WTC11 (cell line): ENCODE results near the gene LIFR. TPM values are rescaled to one million over a fixed set of nuclear protein-coding genes. Genes with fewer than 3 reads are reported as not detected.

Experiments
- ATAC-seq: fragments of 200-7000 bp; cut with Tn5 transposase; 2 replicates; pipeline ENCODE4 v1.10.0; 2021; ENCODE audit warnings: mild to moderate bottlenecking, moderate library complexity
- CTCF ChIA-PET: fragments of 300-600 bp; sonication (Branson Sonifier 250); formaldehyde crosslinking; loops from one replicate; lab custom pipeline; 2021; ENCODE audit warnings: antibody characterized with exemption; lab: Charles Lee
- POLR2A ChIA-PET: fragments of 350-600 bp; sonication (Branson Sonifier 250); formaldehyde crosslinking; loops from one replicate; lab custom pipeline; 2021; ENCODE audit warnings: antibody characterized with exemption; lab: Charles Lee
- DNase-seq: peaks from one replicate; pipeline ENCODE4 v3.0.0; 2021; ENCODE audit warnings: low spot score
- H3K27ac Mint-ChIP-seq: 2 replicates; pipeline ENCODE4 v1.8.0; 2021; ENCODE audit warnings: mixed read lengths
- H3K27me3 Mint-ChIP-seq: 2 replicates; pipeline ENCODE4 v1.8.0; 2021; ENCODE audit warnings: low read depth, mild to moderate bottlenecking, moderate library complexity, mixed read lengths
- H3K36me3 Mint-ChIP-seq: 2 replicates; pipeline ENCODE4 v1.8.0; 2021; ENCODE audit warnings: mixed read lengths
- H3K4me1 Mint-ChIP-seq: 2 replicates; pipeline ENCODE4 v1.8.0; 2022; ENCODE audit warnings: mixed read lengths
- H3K4me3 Mint-ChIP-seq: 2 replicates; pipeline ENCODE4 v1.8.0; 2021; ENCODE audit warnings: mild to moderate bottlenecking, moderate library complexity, mixed read lengths
- H3K9me3 Mint-ChIP-seq: 2 replicates; pipeline ENCODE4 v1.8.0; 2021; ENCODE audit warnings: mixed read lengths
- ELF4 ChIP-seq: sonication (generic); formaldehyde crosslinking; IDR thresholded peaks from 2 replicates; pipeline ENCODE4 v1.8.1; 2022; ENCODE audit warnings: low read depth, mild to moderate bottlenecking, moderate library complexity, missing genetic modification reagents
- MYBL2 ChIP-seq: sonication (generic); formaldehyde crosslinking; IDR thresholded peaks from 2 replicates; pipeline ENCODE4 v1.8.1; 2023; ENCODE audit warnings: mild to moderate bottlenecking, moderate library complexity, missing genetic modification reagents
- NFATC4 ChIP-seq: fragments of 250-450 bp; sonication (Bioruptor Pico); IDR thresholded peaks from 2 replicates; pipeline ENCODE4 v1.9.0; 2021; ENCODE audit warnings: mild to moderate bottlenecking
- TEAD4 ChIP-seq: sonication (generic); formaldehyde crosslinking; IDR thresholded peaks from 2 replicates; pipeline ENCODE4 v1.8.0; 2022; ENCODE audit warnings: mild to moderate bottlenecking, missing genetic modification reagents
- ZNF138 ChIP-seq: sonication (generic); formaldehyde crosslinking; conservative IDR thresholded peaks from 2 replicates; pipeline ENCODE4 v1.8.1; 2022; ENCODE audit warnings: mild to moderate bottlenecking, moderate library complexity, missing genetic modification reagents
- ZNF219 ChIP-seq: sonication (generic); formaldehyde crosslinking; IDR thresholded peaks from 2 replicates; pipeline ENCODE4 v1.8.0; 2023; ENCODE audit warnings: missing genetic modification reagents, mild to moderate bottlenecking, borderline replicate concordance
- ZNF416 ChIP-seq: fragments of 250-450 bp; sonication (Bioruptor Pico); IDR thresholded peaks from 2 replicates; pipeline ENCODE4 v1.9.0; 2021; ENCODE audit warnings: mild to moderate bottlenecking, inconsistent platforms
- total RNA-seq: library from RNA; stranded (reverse); gene quantifications from 3 replicates; pipeline ENCODE4 v1.2.3, GENCODE V29; 2021
- TF ChIP-seq, protein P1 (sequence below): sonication (generic); formaldehyde crosslinking; IDR thresholded peaks from 2 replicates; pipeline ENCODE4 v1.8.1; 2022; ENCODE audit warnings: mild to moderate bottlenecking, moderate library complexity, missing genetic modification reagents
- TF ChIP-seq, protein P2 (sequence below): sonication (generic); formaldehyde crosslinking; IDR thresholded peaks from 2 replicates; pipeline ENCODE4 v1.8.0; 2022; ENCODE audit warnings: mild to moderate bottlenecking, missing genetic modification reagents
- TF ChIP-seq, protein P3 (sequence below): sonication (generic); formaldehyde crosslinking; conservative IDR thresholded peaks from 2 replicates; pipeline ENCODE4 v1.8.1; 2022; ENCODE audit warnings: mild to moderate bottlenecking, missing genetic modification reagents
- TF ChIP-seq, protein P4 (sequence below): fragments of 200-600 bp; IDR thresholded peaks from 2 replicates; pipeline ENCODE4 v1.8.0; 2022; ENCODE audit warnings: antibody characterized with exemption
- TF ChIP-seq, protein P5 (sequence below): sonication (generic); formaldehyde crosslinking; IDR thresholded peaks from 2 replicates; pipeline ENCODE4 v1.8.1; 2022; ENCODE audit warnings: missing genetic modification reagents, borderline replicate concordance
- TF ChIP-seq, protein P6 (sequence below): fragments of 250-450 bp; sonication (Bioruptor Pico); IDR thresholded peaks from 2 replicates; pipeline ENCODE4 v1.8.0; 2021; ENCODE audit warnings: mild to moderate bottlenecking
- TF ChIP-seq, protein P7 (sequence below): sonication (generic); formaldehyde crosslinking; IDR thresholded peaks from 2 replicates; pipeline ENCODE4 v1.8.0; 2022; ENCODE audit warnings: mild to moderate bottlenecking, missing genetic modification reagents
- TF ChIP-seq, protein P8 (sequence below): sonication (generic); formaldehyde crosslinking; IDR thresholded peaks from 2 replicates; pipeline ENCODE4 v1.8.1; 2023; ENCODE audit warnings: mild to moderate bottlenecking, missing genetic modification reagents
- TF ChIP-seq, protein P9 (sequence below): sonication (generic); formaldehyde crosslinking; IDR thresholded peaks from 2 replicates; pipeline ENCODE4 v1.8.1; 2022; ENCODE audit warnings: low read depth, mild to moderate bottlenecking, moderate library complexity, missing genetic modification reagents, borderline replicate concordance

LIFR gene
- total RNA-seq, 1 experiment from 2014 or later: 14.4 TPM

DNA sequence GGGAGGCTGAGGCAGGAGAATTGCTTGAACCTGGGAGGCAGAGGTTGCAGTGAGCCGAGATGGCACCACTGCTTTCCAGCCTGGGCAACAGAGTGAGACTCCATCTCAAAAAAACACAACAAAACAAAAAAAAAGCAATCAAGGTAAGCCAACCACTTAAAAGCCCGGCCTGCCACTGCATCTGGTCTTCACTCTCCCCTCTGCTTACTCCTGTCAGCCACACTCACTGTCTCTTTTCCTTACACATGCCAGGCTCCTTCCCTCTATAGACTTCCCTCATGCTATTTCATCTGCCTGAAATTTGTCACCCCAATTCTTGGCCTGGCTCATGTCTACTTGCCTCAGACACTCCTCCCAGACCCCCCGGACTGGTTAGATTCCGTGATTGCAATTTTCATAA, 17.6 kb upstream of the LIFR start:
- ChIA-PET POLR2A (no interaction called here), CTCF (no interaction called here)
- no peaks in the 10 kb centered on the region for H3K36me3 Mint-ChIP-seq
- H3K4me1 Mint-ChIP-seq: peaks cover 10% of the 10 kb centered on the region
- DNase-seq: no peak
- no peak overlapping the region for H3K27ac Mint-ChIP-seq
- no peak for ATAC-seq
- no peaks in the 10 kb centered on the region; the same call in 1 of the 2 replicates for H3K27me3 Mint-ChIP-seq
- TF ChIP-seq NFATC4 (CRISPR knock-in tag) (no peak), MYBL2 (CRISPR knock-in tag) (no peak), ZNF138 (CRISPR knock-in tag) (no peak), TEAD4 (CRISPR knock-in tag) (no peak), ELF4 (CRISPR knock-in tag) (no peak), ZNF416 (CRISPR knock-in tag) (no peak), ZNF219 (CRISPR knock-in tag) (no peak)
- TF ChIP-seq, protein P1, sequence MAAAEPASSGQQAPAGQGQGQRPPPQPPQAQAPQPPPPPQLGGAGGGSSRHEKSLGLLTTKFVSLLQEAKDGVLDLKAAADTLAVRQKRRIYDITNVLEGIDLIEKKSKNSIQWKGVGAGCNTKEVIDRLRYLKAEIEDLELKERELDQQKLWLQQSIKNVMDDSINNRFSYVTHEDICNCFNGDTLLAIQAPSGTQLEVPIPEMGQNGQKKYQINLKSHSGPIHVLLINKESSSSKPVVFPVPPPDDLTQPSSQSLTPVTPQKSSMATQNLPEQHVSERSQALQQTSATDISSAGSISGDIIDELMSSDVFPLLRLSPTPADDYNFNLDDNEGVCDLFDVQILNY: no peak
- TF ChIP-seq, protein P2, sequence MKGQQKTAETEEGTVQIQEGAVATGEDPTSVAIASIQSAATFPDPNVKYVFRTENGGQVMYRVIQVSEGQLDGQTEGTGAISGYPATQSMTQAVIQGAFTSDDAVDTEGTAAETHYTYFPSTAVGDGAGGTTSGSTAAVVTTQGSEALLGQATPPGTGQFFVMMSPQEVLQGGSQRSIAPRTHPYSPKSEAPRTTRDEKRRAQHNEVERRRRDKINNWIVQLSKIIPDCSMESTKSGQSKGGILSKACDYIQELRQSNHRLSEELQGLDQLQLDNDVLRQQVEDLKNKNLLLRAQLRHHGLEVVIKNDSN (CRISPR knock-in tag): no peak
- TF ChIP-seq, protein P3, sequence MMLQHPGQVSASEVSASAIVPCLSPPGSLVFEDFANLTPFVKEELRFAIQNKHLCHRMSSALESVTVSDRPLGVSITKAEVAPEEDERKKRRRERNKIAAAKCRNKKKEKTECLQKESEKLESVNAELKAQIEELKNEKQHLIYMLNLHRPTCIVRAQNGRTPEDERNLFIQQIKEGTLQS (CRISPR knock-in tag): no peak
- TF ChIP-seq, protein P4, sequence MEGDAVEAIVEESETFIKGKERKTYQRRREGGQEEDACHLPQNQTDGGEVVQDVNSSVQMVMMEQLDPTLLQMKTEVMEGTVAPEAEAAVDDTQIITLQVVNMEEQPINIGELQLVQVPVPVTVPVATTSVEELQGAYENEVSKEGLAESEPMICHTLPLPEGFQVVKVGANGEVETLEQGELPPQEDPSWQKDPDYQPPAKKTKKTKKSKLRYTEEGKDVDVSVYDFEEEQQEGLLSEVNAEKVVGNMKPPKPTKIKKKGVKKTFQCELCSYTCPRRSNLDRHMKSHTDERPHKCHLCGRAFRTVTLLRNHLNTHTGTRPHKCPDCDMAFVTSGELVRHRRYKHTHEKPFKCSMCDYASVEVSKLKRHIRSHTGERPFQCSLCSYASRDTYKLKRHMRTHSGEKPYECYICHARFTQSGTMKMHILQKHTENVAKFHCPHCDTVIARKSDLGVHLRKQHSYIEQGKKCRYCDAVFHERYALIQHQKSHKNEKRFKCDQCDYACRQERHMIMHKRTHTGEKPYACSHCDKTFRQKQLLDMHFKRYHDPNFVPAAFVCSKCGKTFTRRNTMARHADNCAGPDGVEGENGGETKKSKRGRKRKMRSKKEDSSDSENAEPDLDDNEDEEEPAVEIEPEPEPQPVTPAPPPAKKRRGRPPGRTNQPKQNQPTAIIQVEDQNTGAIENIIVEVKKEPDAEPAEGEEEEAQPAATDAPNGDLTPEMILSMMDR: no peak
- TF ChIP-seq, protein P5, sequence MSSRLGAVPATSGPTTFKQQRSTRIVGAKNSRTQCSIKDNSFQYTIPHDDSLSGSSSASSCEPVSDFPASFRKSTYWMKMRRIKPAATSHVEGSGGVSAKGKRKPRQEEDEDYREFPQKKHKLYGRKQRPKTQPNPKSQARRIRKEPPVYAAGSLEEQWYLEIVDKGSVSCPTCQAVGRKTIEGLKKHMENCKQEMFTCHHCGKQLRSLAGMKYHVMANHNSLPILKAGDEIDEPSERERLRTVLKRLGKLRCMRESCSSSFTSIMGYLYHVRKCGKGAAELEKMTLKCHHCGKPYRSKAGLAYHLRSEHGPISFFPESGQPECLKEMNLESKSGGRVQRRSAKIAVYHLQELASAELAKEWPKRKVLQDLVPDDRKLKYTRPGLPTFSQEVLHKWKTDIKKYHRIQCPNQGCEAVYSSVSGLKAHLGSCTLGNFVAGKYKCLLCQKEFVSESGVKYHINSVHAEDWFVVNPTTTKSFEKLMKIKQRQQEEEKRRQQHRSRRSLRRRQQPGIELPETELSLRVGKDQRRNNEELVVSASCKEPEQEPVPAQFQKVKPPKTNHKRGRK: no peak
- TF ChIP-seq, protein P6, sequence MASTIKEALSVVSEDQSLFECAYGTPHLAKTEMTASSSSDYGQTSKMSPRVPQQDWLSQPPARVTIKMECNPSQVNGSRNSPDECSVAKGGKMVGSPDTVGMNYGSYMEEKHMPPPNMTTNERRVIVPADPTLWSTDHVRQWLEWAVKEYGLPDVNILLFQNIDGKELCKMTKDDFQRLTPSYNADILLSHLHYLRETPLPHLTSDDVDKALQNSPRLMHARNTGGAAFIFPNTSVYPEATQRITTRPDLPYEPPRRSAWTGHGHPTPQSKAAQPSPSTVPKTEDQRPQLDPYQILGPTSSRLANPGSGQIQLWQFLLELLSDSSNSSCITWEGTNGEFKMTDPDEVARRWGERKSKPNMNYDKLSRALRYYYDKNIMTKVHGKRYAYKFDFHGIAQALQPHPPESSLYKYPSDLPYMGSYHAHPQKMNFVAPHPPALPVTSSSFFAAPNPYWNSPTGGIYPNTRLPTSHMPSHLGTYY (CRISPR knock-in tag): no peak
- TF ChIP-seq, protein P7, sequence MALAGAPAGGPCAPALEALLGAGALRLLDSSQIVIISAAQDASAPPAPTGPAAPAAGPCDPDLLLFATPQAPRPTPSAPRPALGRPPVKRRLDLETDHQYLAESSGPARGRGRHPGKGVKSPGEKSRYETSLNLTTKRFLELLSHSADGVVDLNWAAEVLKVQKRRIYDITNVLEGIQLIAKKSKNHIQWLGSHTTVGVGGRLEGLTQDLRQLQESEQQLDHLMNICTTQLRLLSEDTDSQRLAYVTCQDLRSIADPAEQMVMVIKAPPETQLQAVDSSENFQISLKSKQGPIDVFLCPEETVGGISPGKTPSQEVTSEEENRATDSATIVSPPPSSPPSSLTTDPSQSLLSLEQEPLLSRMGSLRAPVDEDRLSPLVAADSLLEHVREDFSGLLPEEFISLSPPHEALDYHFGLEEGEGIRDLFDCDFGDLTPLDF (CRISPR knock-in tag): no peak
- TF ChIP-seq, protein P8, sequence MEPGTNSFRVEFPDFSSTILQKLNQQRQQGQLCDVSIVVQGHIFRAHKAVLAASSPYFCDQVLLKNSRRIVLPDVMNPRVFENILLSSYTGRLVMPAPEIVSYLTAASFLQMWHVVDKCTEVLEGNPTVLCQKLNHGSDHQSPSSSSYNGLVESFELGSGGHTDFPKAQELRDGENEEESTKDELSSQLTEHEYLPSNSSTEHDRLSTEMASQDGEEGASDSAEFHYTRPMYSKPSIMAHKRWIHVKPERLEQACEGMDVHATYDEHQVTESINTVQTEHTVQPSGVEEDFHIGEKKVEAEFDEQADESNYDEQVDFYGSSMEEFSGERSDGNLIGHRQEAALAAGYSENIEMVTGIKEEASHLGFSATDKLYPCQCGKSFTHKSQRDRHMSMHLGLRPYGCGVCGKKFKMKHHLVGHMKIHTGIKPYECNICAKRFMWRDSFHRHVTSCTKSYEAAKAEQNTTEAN: no peak
- TF ChIP-seq, protein P9, sequence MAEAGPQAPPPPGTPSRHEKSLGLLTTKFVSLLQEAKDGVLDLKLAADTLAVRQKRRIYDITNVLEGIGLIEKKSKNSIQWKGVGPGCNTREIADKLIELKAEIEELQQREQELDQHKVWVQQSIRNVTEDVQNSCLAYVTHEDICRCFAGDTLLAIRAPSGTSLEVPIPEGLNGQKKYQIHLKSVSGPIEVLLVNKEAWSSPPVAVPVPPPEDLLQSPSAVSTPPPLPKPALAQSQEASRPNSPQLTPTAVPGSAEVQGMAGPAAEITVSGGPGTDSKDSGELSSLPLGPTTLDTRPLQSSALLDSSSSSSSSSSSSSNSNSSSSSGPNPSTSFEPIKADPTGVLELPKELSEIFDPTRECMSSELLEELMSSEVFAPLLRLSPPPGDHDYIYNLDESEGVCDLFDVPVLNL: no peak
- no peaks in the 10 kb centered on the region for H3K9me3 Mint-ChIP-seq
- H3K4me3 Mint-ChIP-seq: no peak overlapping the region
